ENCODE measurements around the gene PLEKHJ1. TPM values are rescaled to one million over a fixed set of nuclear protein-coding genes. Genes with fewer than 3 reads are reported as not detected.

Gene PLEKHJ1
- total RNA-seq, 2 donors from 2014 or later = 47.5 to 89.0 TPM

GRCh38 chr19:2187159-2187558 is 49.0 kb downstream of the PLEKHJ1 start:
- no peak for DNase-seq
- H3K27ac ChIP-seq = no peak overlapping the region
- no peak overlapping the region for H3K4me3 ChIP-seq
- WGBS, 2 donors = 88 to 100% methylated on average over 1 to 13 of the region's 13 CpGs
- peaks cover 0 to 19% of the 10 kb centered on the region in 2 donors for H3K36me3 ChIP-seq (replicated peaks in 1 of 2; ENCODE audit: insufficient read depth in 1 of 2, low read depth in 2 of 2)
- ATAC-seq = no peak
- peaks cover 10% of the 10 kb centered on the region for H3K4me1 ChIP-seq
- H3K27me3 ChIP-seq = no peaks in the 10 kb centered on the region
- intact Hi-C loops (cut with DNase I) = no loop called here
- H3K9me3 ChIP-seq = no peaks in the 10 kb centered on the region
- no peak for TF ChIP-seq POLR2A (IDR thresholded peaks at IDR 0.05)
- TF ChIP-seq, protein P1, sequence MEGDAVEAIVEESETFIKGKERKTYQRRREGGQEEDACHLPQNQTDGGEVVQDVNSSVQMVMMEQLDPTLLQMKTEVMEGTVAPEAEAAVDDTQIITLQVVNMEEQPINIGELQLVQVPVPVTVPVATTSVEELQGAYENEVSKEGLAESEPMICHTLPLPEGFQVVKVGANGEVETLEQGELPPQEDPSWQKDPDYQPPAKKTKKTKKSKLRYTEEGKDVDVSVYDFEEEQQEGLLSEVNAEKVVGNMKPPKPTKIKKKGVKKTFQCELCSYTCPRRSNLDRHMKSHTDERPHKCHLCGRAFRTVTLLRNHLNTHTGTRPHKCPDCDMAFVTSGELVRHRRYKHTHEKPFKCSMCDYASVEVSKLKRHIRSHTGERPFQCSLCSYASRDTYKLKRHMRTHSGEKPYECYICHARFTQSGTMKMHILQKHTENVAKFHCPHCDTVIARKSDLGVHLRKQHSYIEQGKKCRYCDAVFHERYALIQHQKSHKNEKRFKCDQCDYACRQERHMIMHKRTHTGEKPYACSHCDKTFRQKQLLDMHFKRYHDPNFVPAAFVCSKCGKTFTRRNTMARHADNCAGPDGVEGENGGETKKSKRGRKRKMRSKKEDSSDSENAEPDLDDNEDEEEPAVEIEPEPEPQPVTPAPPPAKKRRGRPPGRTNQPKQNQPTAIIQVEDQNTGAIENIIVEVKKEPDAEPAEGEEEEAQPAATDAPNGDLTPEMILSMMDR (IDR thresholded peaks at IDR 0.05) = no peak

GRCh38 chr19:2186071-2186846 is 49.9 kb downstream of the PLEKHJ1 start:
- Histone ChIP-seq H3K9me3 (no peaks in the 10 kb centered on the region), H3K36me3 (replicated peaks in 1 of 2; ENCODE audit: insufficient read depth in 1 of 2, low read depth in 2 of 2) (peaks cover 0 to 14% of the 10 kb centered on the region in 2 donors), H3K4me1 (peaks cover 10% of the 10 kb centered on the region), H3K27me3 (no peaks in the 10 kb centered on the region), H3K4me3 (no peak overlapping the region), H3K27ac (peak overlapping the region in 2 of 4 donors; percentile 1 to 34)
- intact Hi-C loops (cut with DNase I) = no loop called here
- no peak for TF ChIP-seq POLR2A (IDR thresholded peaks at IDR 0.05)
- TF ChIP-seq, protein P1 (IDR thresholded peaks at IDR 0.05) = no peak
- ATAC-seq (peak; percentile 63), DNase-seq (peak; percentile 42 to 56 (median 45))
- WGBS, 2 donors = 68 to 79% methylated on average over 5 to 28 of the region's 28 CpGs

GRCh38 chr19:2185734-2186070 is 50.4 kb downstream of the PLEKHJ1 start:
- Histone ChIP-seq H3K36me3 (replicated peaks in 1 of 2; ENCODE audit: insufficient read depth in 1 of 2, low read depth in 2 of 2) (peaks cover 0 to 10% of the 10 kb centered on the region in 2 donors), H3K4me1 (peaks cover 10% of the 10 kb centered on the region), H3K27ac (peak overlapping the region in 2 of 4 donors; percentile 1 to 34), H3K4me3 (no peak overlapping the region), H3K9me3 (no peaks in the 10 kb centered on the region), H3K27me3 (no peaks in the 10 kb centered on the region)
- no peak for ATAC-seq
- DNase-seq = no peak
- WGBS, 2 donors = 82 to 83% methylated on average over 11 of the region's 11 CpGs
- intact Hi-C loops (cut with DNase I) = no loop called here
- TF ChIP-seq POLR2A (IDR thresholded peaks at IDR 0.05) = no peak
- TF ChIP-seq, protein P1 (IDR thresholded peaks at IDR 0.05) = no peak

- ATAC-seq (no peak), DNase-seq (no peak)
- Histone ChIP-seq H3K27me3 (no peaks in the 10 kb centered on the region), H3K9me3 (no peaks in the 10 kb centered on the region), H3K4me3 (no peak overlapping the region), H3K27ac (no peak overlapping the region), H3K36me3 (replicated peaks in 1 of 2; ENCODE audit: insufficient read depth in 1 of 2, low read depth in 2 of 2) (peaks cover 0 to 10% of the 10 kb centered on the region in 2 donors), H3K4me1 (peaks cover 10% of the 10 kb centered on the region)
- TF ChIP-seq, protein P1 (IDR thresholded peaks at IDR 0.05) = no peak
- TF ChIP-seq POLR2A (IDR thresholded peaks at IDR 0.05) = no peak
- intact Hi-C loops (cut with DNase I) = no loop called here
- 94 to 95% methylated on average over 15 to 22 of the region's 22 CpGs for WGBS, 2 donors
Observed at GRCh38 chr19:2184422-2184975, 51.6 kb downstream of the PLEKHJ1 start.

MicroRNA genes within 50 kb of the gene (microRNA counts, 767-probe panel; counts per million panel counts)
- microRNA hsa-miR-1227 = 0 to 736 counts per million in 2 donors

Small RNAs within 50 kb of the gene (microRNA-seq; reads per million reads assigned to microRNA genes)
- 1.4 to 3.1 reads per million in 2 donors for gene MIR1227 (ENCODE audit: borderline number of aligned reads in 2 of 2, borderline replicate concordance in 2 of 2)
- 0 reads per million in 2 donors for gene MIR4321 (ENCODE audit: borderline number of aligned reads in 2 of 2, borderline replicate concordance in 2 of 2)

Small RNAs within 50 kb of the gene (small RNA-seq; reads per million reads assigned to genes)
- gene MIR1227 = not detected

Other genes with a start within 250 kb of the PLEKHJ1 start
- 10 to 100 TPM; 42.3 to 44.8 TPM for gene BTBD2, start 220.6 kb downstream of the PLEKHJ1 start, total RNA-seq
- gene MKNK2, start 185.1 kb downstream of the PLEKHJ1 start, total RNA-seq = 100 to 1,000 TPM; 180 to 273 TPM
- 10 to 100 TPM; 11.7 to 22.1 TPM for gene MOB3A, start 140.0 kb downstream of the PLEKHJ1 start, total RNA-seq
- gene IZUMO4, start 139.4 kb downstream of the PLEKHJ1 start, total RNA-seq = 1 to 10 TPM; 3.4 to 4.0 TPM
- 100 to 1,000 TPM in 1 of 2 donors, 10 to 100 TPM in 1; 77.0 to 124 TPM for gene AP3D1, start 84.8 kb downstream of the PLEKHJ1 start, total RNA-seq
- gene DOT1L, start 72.4 kb downstream of the PLEKHJ1 start, total RNA-seq = 10 to 100 TPM; 10.1 to 44.5 TPM
- gene SF3A2, start 495 bp upstream of the PLEKHJ1 start, total RNA-seq = 10 to 100 TPM; 15.5 to 30.1 TPM
- 10 to 100 TPM in 1 of 2 donors, under 1 TPM in 1; 0.99 to 11.7 TPM for gene AMH, start 13.0 kb upstream of the PLEKHJ1 start, total RNA-seq
- gene JSRP1, start 20.1 kb upstream of the PLEKHJ1 start, total RNA-seq = not detected
- under 1 TPM; 0.66 to 0.78 TPM for gene PEAK3, start 45.8 kb upstream of the PLEKHJ1 start, total RNA-seq
- gene LINGO3, start 71.8 kb upstream of the PLEKHJ1 start, total RNA-seq = not detected
- 10 to 100 TPM; 45.7 to 69.9 TPM for gene LSM7, start 92.3 kb upstream of the PLEKHJ1 start, total RNA-seq
- gene SPPL2B, start 92.4 kb upstream of the PLEKHJ1 start, total RNA-seq = 100 to 1,000 TPM in 1 of 2 donors, 10 to 100 TPM in 1; 75.8 to 202 TPM
- gene TMPRSS9, start 123.9 kb upstream of the PLEKHJ1 start, total RNA-seq = not detected
- 10 to 100 TPM; 16.3 to 36.6 TPM for gene TIMM13, start 191.3 kb upstream of the PLEKHJ1 start, total RNA-seq
- gene LMNB2, start 220.6 kb upstream of the PLEKHJ1 start, total RNA-seq = 10 to 100 TPM; 11.7 to 30.0 TPM
- 10 to 100 TPM; 68.0 to 84.7 TPM for gene GADD45B, start 239.8 kb upstream of the PLEKHJ1 start, total RNA-seq